Osteoblast (primary cell): Measurements from ENCODE around the gene EFNA1. TPM values are rescaled to one million over a fixed set of nuclear protein-coding genes. Genes with fewer than 3 reads are reported as not detected.

Experiments
- DNase-seq: peaks from one replicate; pipeline ENCODE4 v3.0.0; 2011; ENCODE audit warnings: low spot score, mixed read lengths; ENCODE audit not compliant: insufficient read length; ENCODE audit errors: missing footprints
- H2AFZ ChIP-seq: 2 replicates; pipeline ENCODE4 v1.6.0; 2011; ENCODE audit warnings: mild to moderate bottlenecking, low read length
- H3K27ac ChIP-seq: 2 replicates; pipeline ENCODE4 v1.5.1; 2011; ENCODE audit warnings: mild to moderate bottlenecking, low read depth, low read length, moderate library complexity
- H3K27me3 ChIP-seq: 2 replicates; pipeline ENCODE4 v1.6.0; 2012; ENCODE audit warnings: mild to moderate bottlenecking, control low read depth, inconsistent platforms, low read length, moderate library complexity; ENCODE audit not compliant: insufficient read depth
- H3K36me3 ChIP-seq: 2 replicates; pipeline ENCODE4 v1.5.1; 2011; ENCODE audit warnings: mild to moderate bottlenecking, low read length, control low read depth, moderate library complexity; ENCODE audit not compliant: insufficient read depth
- H3K4me1 ChIP-seq: 2 replicates; pipeline ENCODE4 v1.5.1; 2011; ENCODE audit warnings: mild to moderate bottlenecking, low read length, control low read depth, moderate library complexity; ENCODE audit not compliant: insufficient read depth
- H3K4me2 ChIP-seq: 2 replicates; pipeline ENCODE4 v1.6.0; 2011; ENCODE audit warnings: mild to moderate bottlenecking, low read length; ENCODE audit not compliant: insufficient read depth
- H3K4me3 ChIP-seq: fragments of 200-600 bp; sonication (generic); 3 replicates; pipeline ENCODE4 v1.5.1; 2012; ENCODE audit warnings: mild to moderate bottlenecking, low read length, inconsistent platforms; ENCODE audit not compliant: insufficient read depth
- H3K79me2 ChIP-seq: 2 replicates; pipeline ENCODE4 v1.6.0; 2012; ENCODE audit warnings: mild to moderate bottlenecking, low read length, control low read depth, inconsistent platforms; ENCODE audit not compliant: insufficient read depth
- H3K9me3 ChIP-seq: 2 replicates; pipeline ENCODE4 v1.5.1; 2011; ENCODE audit warnings: low read depth, low read length, control low read depth
- H4K20me1 ChIP-seq: 2 replicates; pipeline ENCODE4 v1.6.0; 2012; ENCODE audit warnings: mild to moderate bottlenecking, low read length, control low read depth; ENCODE audit not compliant: insufficient read depth
- CTCF ChIP-seq: IDR thresholded peaks from 2 replicates; pipeline ENCODE4 v1.5.1; 2011; ENCODE audit warnings: mild to moderate bottlenecking, low read depth, low read length, moderate library complexity; ENCODE audit errors: extremely low read depth
- total RNA-seq: library from RNA; depleted of rRNA; stranded (reverse); fragments of >200 nt; gene quantifications from 2 replicates; pipeline ENCODE4 v1.2.3, GENCODE V29; 2012

Gene EFNA1
- total RNA-seq, 1 donor = 0.36 TPM

- Histone ChIP-seq H2AFZ (no peak overlapping the region), H3K27ac (no peak overlapping the region), H3K9me3 (no peaks in the 10 kb centered on the region), H3K4me3 (no peak overlapping the region), H3K4me2 (no peak overlapping the region), H3K36me3 (no peaks in the 10 kb centered on the region), H3K27me3 (peaks cover 62% of the 10 kb centered on the region), H4K20me1 (no peaks in the 10 kb centered on the region), H3K4me1 (peaks cover 13% of the 10 kb centered on the region), H3K79me2 (no peaks in the 10 kb centered on the region)
- DNase-seq = peak; percentile 56
- no peak for TF ChIP-seq CTCF
These were observed 2.1 kb upstream of the EFNA1 start for GRCh38 chr1:155125511-155125945.

- no peak overlapping the region for H2AFZ ChIP-seq
- peaks cover 62% of the 10 kb centered on the region for H3K27me3 ChIP-seq
- H3K9me3 ChIP-seq = no peaks in the 10 kb centered on the region
- no peaks in the 10 kb centered on the region for H4K20me1 ChIP-seq
- no peak for TF ChIP-seq CTCF
- H3K4me2 ChIP-seq = no peak overlapping the region
- no peaks in the 10 kb centered on the region for H3K79me2 ChIP-seq
- peak; percentile 85 for DNase-seq
- no peak overlapping the region for H3K27ac ChIP-seq
- no peaks in the 10 kb centered on the region for H3K36me3 ChIP-seq
- peak overlapping the region; percentile 33 for H3K4me3 ChIP-seq
- H3K4me1 ChIP-seq = peaks cover 13% of the 10 kb centered on the region
These were observed 1.6 kb upstream of the EFNA1 start for GRCh38 chr1:155125946-155126555.

- H3K4me2 ChIP-seq = peak overlapping the region; percentile 76
- H3K9me3 ChIP-seq = no peaks in the 10 kb centered on the region
- TF ChIP-seq CTCF = no peak
- no peaks in the 10 kb centered on the region for H3K36me3 ChIP-seq
- peaks cover 62% of the 10 kb centered on the region for H3K27me3 ChIP-seq
- no peaks in the 10 kb centered on the region for H3K79me2 ChIP-seq
- peak; percentile 66 for DNase-seq
- H3K27ac ChIP-seq = no peak overlapping the region
- H3K4me1 ChIP-seq = peaks cover 13% of the 10 kb centered on the region
- H4K20me1 ChIP-seq = no peaks in the 10 kb centered on the region
- H2AFZ ChIP-seq = no peak overlapping the region
- H3K4me3 ChIP-seq = peak overlapping the region; percentile 39
These were observed 1.0 kb upstream of the EFNA1 start for GRCh38 chr1:155126556-155127104.

- Histone ChIP-seq H2AFZ (peak overlapping the region; percentile 35), H3K4me1 (peaks cover 13% of the 10 kb centered on the region), H3K79me2 (no peaks in the 10 kb centered on the region), H4K20me1 (no peaks in the 10 kb centered on the region), H3K27me3 (peaks cover 60% of the 10 kb centered on the region), H3K36me3 (no peaks in the 10 kb centered on the region), H3K27ac (no peak overlapping the region), H3K4me3 (peak overlapping the region; percentile 39), H3K9me3 (no peaks in the 10 kb centered on the region), H3K4me2 (peak overlapping the region; percentile 70)
- peak; percentile 53 for DNase-seq
- TF ChIP-seq CTCF = no peak
These were observed 485 bp downstream of the EFNA1 start for GRCh38 chr1:155127967-155128754.
